Measurements from ENCODE around the gene FREM2.

Gene FREM2

DNA sequence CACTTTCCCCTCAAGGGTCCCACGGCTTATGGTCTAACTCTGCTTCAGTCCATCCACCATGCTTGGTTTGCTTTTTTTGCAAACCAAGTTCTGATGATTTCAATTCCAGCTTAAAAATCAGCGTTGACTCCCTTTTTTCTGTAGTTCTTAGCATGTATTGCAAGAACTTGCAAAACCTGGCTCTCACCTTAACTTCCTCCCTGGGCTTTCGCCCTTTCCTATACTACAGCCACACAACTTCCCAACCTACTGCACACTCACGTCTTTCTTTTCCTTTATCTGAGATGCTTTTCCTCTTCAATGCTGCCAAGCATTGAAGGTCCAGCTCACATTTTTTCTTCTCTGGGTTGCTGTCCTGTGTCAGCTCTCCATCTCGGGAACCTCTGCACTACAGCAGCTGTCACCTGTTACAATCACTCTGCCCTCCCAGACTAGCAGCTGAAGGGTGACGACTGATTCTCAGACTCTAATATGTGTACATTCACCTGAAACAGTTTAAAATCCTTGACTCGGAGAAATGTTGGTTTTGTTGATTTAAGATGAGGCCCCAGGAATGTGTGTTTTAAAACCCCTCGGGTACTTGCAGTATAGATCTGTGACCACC, 143.7 kb downstream of the FREM2 start:
- no peak for DNase-seq

DNA sequence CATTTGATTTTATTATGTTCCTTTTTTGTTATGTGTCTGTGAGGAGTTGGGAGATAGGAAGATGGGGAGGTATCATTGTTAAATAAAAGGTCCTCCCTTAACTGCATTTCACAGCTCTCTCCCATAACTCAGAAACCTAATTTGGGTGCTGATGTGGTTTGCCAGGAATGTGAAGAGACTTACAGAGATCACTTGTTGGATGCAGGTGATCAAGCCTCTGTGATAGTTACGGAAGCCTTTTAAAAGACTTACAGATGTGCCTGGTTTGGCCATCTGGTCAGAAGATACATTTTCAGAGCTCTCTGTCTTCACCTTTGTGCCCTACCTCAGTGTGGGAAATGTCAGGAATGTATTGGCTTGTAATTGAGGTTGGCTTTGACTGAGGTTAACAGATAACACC, 157.7 kb downstream of the FREM2 start:
- no peak for DNase-seq

DNA sequence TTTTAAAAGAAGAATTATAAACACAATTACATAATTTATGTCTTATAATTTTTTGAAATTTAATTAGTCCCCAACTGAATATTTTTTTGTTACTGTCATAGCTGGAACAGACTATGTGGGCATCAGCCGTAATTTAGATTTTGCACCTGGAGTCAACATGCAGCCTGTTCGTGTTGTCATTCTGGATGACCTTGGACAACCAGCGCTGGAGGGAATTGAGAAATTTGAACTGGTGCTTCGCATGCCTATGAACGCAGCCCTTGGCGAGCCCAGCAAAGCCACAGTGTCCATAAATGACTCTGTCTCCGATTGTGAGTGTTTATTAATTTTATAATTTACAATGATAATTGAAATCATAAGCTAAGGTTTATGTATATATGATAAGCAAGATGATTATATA, 161.5 kb downstream of the FREM2 start:
- DNase-seq: no peak

DNA sequence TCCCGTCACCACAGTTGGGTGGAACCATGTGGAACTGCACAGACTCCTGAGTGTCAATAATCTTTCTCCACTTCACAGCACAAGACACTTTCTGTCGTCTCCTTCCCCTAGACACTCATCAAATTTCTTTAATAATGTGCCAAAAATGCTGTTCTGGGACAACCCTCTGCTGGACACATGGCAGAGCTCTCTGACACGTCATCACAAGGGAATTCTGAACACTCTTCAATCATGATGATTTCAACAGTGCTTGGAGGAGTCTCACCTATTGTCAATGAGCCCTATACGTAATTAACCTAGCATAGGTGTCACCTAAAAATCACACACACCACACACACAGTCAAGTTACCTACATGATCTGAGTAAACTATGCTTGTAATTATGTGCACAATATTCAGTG, 162.4 kb downstream of the FREM2 start:
- DNase-seq: no peak

DNA sequence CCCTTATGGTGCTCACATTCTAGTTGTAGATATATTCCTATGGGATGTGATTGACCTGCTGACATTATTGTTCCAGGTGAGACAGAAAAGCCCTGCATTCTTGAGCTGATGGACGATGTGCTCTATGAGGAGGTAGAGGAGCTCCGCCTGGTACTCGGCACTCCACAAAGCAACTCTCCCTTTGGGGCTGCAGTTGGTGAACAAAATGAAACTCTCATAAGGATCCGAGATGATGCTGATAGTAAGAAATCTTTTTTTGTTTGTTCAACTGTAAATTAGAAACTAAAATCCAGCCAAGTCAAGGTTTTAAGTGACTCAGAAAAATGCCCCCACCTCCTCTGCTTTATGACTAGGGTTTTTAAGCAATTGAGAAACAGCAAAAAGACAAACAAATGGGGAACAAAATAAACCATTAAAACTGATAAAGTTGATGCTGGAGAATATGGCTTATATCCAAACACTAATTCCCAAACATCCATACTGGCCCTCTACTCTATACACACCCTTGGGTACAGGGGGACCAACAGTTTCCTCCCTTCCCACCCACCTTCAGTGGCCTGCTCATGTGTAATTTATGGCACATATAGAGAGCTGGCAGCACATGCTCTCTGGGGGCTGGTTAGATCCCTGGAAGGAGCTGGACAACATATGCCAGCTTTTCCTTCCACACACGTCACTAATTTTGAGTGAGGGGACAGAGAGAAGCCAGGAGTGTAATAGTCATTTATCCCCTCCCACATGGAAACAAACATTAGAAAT, 164.2 kb downstream of the FREM2 start:
- no peak for DNase-seq

DNA sequence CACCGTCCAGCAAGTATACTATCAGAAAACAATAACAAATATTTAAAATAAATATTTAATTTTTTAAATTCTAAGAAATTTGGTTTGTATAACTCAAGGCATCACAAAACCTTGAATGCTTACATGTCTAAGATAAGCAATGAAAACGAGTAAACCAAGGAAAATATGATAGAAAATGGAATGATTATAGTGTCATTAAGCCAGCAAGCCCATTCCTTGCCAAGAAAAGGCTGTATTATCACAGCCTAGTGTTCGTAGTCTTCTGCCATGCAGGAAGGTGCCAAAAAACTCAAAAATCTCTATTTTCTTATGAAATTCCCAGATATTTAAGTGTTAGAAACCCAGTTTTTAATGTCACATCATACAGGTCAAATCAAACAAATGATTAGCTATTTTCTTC, 167.3 kb downstream of the FREM2 start:
- DNase-seq: no peak

DNA sequence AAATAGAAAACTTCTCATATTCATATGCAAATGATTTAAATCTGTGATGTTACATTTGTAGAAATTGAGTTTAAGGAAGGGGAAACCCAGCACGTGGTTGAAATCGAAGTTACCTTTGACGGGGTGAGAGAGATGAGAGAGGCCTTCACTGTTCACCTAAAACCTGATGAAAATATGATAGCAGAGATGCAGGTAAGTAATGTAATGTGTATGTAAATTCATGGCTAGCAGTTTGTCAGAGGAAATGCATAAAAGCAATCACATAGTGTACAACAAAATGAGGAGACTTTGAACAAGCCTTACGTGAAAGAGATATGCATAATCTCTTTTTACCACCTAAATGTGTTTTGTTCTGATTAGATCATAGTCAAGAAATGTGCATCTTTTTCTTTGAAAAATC, 169.2 kb downstream of the FREM2 start:
- DNase-seq: no peak

DNA sequence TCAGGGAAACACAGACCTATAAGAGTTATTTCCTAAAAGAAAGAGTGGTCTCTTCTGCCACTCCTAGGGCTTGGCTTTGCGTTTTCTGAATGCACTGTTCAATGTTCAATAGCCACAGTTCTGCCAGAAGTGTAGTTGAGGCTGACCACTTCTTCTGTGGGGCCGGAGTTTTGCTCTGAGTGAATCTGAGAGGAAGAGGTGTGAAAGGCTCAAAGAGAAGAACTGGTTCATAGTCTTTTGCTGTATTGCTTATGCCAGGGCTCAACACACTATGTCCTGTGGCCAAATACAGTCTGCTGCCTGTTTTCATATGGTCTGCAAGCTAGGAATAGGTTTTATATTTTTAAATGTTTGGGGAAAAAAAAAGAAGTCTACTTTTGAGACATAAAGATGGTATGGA, 175.6 kb downstream of the FREM2 start:
- no peak for DNase-seq

DNA sequence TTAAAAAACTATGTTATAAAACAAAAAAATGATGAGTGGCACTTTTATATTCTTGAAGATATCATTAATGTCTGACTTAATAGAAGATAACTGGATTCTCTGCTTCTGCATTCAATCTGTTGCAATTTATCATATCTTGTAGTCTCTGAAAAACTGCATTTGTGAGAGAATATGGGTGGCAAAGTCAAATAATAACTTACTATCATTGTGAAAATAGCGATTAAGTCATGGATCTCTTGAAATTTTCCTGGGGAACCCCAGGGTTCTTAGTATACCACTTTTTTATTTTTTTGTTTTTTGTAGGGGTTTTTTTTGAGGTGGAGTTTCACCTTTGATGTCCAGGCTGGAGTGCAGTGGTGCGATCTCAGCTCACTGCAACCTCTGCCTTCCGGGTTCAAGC, 176.7 kb downstream of the FREM2 start:
- DNase-seq: no peak

DNA sequence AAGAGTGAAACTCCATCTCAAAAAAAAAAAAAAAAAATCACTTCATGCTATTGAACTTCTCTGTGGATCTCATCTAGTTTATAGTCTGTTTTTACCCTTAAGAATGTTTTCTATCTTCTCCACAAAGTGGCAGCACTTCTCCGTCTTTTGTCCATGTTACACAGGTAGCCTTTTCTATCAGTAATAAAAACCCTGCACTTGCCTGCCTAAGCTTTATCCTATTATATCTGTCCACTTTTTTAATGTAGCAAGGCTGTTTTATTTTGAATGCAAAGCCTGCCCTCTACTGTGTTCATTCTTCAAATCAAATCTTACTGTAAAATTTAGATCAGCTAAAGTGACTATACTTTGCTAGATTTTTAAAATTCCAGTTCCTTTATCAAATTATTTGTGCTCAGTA, 179.8 kb downstream of the FREM2 start:
- no peak for DNase-seq

DNA sequence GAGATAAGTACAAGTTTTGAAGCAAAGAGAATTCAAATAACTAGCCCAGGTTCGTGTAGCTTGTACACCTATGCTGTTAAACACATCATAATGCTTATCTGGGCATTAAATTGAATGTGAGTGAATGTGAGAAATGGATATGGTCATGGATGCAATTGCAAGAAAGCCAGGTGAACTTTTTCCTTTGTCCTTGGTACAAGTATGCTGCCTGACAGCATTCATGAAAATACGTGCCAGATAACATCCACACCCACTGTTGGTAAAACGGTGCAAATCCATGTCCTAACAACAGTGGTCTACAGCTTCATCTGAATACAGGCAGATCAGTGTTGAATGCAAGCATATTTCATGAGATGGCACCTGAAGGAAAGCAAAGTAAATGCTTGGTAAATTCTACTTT, 181.5 kb downstream of the FREM2 start:
- DNase-seq: no peak

DNA sequence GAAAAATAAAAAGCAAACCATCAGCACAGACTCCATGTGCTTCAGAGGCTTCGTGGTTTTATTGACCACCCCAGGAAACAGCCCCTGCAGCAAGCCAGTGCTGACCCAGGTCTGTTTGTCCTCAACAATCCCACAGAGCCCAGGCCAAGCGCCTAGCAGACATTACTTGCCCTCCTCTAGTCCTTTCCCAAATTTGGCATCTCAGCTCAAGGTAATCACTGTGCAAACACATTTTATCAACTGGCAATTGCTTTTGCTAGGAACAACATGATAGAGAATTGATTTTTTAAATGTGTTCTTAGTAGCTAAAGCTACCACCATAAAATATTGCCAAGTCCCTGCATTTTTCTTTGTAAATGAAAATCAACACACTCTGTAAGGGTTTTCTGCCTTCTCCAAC, 182.0 kb downstream of the FREM2 start:
- DNase-seq: no peak

DNA sequence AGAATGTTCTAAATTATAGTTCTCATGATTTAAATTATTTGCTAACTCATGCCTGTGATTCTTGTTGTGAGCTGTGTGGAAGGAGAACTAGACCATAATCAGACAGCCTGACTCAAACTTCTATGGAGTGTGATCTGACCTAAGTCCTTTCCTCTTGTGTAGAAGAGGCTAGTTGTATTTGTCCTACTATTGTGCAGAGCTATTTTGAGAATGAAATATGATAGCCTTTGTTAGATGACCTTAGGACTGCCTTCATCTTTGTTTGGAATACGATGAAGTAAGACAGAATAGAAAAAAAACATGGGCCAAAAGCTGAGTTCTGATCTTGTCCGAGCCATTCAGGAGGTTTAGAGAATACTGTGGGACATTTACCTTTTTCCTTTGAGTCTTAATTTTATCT, 184.4 kb downstream of the FREM2 start:
- no peak for DNase-seq

DNA sequence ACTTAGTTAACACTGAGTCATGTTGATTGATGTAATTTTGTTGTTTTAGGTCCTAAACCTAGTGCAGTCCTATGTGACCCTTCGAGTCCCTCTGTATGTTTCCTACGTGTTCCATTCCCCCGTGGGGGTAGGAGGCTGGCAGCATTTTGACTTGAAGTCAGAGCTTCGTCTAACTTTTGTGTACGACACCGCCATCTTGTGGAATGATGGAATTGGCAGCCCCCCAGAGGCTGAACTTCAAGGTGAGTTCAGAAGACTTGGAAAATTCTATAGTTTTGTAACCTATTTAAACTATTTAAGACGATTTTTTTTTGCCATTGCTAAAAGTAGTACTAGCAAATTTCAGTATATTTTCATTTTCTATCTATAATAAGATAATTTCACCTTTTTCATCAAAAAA, 185.8 kb downstream of the FREM2 start:
- DNase-seq: no peak

DNA sequence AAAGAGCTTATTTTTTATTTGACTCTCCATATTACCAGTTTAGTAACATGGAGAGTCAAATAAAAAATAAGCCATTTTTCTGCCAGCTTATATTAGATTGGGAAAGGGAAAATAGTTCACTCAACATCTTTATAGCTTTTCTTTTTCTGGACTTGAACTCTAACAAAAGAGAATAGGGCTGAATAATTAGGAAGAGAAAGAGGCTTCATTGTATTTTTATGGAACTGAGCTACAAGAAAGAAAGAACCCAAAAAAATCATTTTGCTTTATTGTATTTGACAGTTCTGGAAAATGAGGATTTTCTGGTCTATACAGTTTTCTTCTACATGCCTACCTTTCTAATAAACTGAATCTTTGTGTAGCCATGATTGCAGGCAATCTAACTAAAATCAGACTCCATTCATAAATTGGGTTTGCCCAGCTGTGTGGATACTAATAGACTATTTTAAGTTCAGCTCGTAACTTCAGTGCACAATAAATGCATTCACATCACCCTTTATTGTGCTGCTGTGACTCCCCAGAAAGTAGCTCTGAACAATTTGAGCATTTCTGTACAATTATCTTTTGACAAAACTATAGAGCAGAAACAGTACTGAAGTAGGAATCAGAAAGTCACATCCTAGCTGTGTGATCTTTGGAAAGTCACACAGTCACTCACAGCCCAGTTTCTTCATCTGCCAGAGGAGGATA, 188.5 kb downstream of the FREM2 start:
- no peak for DNase-seq

DNA sequence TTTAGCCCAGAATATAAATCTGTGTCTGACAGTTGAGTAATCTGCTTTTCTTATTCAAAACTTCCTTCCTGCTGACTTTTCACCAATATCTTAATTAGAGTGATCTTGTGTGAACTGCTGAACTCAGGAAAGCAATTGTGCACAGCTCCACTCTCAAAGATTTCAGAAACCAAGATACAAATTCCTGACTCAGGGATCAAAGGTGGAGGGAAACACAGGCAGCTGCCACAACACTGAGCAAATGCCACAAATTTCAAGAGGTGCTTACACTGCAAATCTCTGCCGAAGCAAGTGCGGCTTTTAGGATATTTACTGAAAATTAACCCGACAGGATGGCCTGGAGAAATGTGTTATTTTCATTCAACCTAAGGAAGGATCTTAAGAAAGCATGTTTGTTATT, 192.4 kb downstream of the FREM2 start:
- no peak for DNase-seq

DNA sequence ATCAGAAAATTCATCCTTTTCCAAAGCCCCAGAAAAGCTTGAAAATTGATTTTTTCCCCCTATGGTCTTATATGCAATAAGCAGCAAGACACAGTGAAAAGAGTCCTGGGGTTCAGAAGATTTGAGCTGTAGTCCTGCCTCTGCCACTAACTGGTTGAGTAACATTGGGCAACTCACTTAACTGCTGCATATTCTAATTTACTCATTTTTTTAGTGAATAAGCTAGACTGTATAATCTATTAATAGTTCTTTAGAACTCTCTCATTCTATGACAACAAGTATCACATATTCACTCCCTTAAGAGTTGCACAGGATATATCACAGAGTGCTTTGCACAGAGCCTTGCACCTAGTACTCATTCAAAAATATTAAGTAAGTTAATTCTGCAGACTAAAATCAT, 192.9 kb downstream of the FREM2 start:
- DNase-seq: no peak

DNA sequence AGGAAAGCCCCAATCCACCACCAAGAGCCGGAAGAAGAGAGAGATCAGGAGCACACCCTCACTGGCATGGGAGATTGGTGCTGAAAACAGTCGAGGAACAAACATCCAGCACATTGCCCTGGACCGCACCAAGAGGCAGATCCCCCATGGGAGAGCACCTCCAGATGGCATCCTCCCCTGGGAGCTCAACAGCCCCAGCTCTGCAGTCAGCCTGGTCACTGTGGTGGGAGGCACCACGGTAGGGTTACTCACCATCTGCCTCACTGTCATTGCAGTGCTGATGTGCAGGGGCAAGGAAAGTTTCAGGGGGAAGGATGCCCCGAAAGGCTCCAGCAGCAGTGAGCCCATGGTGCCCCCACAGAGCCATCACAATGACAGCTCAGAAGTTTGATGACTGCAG, 193.5 kb downstream of the FREM2 start:
- no peak for DNase-seq

DNA sequence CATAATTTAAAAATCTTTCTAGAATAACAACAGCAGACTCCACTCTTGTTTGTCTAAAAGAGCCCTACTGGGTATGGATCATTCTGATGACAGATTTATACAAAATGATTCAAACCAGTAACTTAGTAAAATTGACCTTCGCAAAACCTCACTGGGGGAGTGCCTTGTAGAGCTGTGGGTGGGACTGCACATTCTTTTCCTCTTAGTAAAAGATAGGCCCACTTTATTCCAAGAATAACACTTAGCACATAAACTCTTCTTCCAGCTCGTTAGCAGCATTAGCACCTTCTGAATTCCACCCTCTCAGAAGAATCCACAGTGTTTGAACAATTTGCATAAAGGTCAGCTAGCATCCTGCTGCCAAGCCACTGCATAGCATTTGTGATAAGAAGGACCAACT, 196.9 kb downstream of the FREM2 start:
- no peak for DNase-seq

DNA sequence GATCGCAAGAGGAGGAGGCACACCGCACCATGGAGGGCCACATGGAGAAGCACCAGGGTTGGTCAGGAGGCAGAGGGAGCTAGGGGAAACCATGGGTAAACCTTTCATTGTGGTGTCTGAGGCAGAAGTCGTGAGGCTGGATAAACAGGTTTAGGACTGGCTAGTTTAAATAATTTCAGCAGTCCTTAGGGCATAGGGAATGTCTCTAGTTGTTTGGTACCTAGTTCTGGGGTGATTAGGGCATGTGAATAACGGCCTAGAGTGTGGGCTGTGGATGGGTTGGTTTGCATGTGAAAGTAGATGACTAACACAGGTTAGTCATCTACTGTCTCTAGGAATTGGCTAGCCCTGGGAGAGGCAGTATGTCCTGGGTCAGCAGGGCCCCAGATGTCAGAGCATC, 201.4 kb downstream of the FREM2 start:
- DNase-seq: no peak

DNA sequence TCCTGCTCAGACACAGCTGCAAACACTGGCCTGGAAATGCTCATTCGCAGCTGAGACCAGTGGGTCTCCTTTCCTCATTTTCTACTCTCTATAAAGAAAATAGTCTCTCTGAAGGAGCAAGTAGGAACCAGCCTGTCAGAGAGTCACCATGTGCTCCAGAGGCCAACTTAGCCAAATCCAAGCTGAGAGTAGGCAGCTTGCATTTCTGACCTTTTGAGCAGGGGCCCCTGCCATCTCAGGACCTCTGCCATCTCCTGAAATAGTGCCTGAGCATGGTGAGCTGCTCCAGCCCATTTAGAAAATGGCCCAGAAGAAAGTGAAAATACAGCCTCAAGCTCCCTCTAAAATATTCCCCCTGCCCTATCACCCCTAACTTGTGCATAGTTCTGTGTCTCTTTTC, 208.2 kb downstream of the FREM2 start:
- no peak for DNase-seq

DNA sequence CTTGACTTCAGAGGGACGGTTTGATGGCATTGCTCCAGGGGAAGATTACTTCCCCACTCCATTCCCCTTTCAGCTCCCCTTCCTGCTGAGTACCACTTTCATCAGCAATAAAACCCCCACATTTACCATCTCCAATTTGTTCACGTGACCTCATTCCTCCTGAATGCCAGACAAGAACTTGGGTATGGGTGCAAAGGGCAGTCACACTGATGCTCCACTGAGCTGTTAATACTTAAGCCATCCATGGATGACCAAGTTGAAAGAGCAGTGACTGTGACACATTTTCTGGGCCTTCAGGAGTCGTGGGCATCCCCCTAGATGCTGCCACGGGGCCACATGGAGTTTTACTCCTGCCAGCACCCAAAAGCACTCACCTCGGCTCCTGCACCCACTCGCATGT, 210.6 kb downstream of the FREM2 start:
- DNase-seq: no peak

DNA sequence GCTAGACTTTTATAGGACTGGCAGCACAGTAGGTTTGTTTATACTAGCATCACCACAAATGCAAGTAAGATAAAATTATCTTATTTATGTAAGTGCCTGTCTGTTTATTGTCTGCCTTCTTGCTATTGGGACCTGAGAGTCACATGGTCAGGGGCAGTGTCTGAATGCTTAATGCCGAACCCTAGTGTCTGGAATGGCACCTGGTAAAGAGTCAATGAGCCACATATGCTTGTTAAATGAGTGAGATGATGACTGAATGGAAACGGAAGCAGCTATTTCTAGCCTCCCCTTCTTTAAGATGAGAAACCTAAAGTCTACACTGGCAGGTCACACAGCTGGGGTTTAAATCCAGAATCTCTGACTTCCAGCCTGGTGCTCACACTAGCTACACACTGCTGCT, 211.6 kb downstream of the FREM2 start:
- DNase-seq: no peak

DNA sequence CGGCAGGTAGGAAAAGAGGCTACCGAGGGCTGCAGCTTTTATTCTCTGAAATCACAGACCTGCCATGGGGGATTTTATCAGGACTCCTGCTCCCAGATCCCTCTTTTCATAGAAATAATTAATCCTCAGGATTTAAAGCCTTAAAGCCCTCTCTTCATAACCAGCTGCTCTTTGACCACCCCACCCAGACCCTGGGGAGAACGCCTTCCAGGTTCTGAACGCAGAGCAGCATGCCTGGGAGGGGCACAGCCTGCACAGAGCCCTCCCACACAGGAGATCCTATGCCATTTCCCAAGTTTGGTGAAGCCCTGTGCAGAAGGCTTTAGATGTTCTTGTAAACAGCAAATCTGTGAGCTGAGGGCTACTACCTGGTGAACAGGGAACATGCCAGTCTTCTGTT, 212.7 kb downstream of the FREM2 start:
- no peak for DNase-seq

DNA sequence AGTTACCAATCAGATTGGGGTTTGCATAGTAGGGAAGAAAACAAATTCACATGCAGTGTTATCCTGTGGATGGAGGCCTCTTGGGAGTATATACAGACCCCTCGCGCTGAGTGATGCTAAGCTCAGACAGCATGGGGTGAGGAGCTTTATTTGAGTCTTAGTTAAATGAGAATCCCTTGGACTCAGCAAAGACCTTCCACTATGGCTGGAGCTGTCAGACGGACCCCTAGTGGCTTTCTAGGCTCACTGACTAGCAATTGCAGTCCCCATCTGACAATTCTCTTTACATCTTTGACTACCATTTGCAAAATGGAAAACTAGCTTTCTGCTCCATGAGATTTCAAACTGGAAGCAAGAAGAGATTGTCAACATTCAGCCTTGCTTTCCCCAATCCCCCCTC, 213.3 kb downstream of the FREM2 start:
- DNase-seq: no peak

Data from MV-4-11 (cell line).